Colonic mucosa (tissue), 4 donors: ENCODE data around the gene RBFOX2. TPM values are rescaled to one million over a fixed set of nuclear protein-coding genes. Genes with fewer than 3 reads are reported as not detected.
"Not testable (repeated sequence)": the region's sequence is repeated elsewhere in the genome, so short reads cannot be mapped to it uniquely, and the experiment has no call there.

Experiments used
- DNase-seq: peaks from one replicate; pipeline ENCODE4 v3.0.0-alpha.2; 2020
- H3K27ac ChIP-seq: fragments of 200-600 bp; one replicate; pipeline ENCODE4 v1.8.0; 2021
- H3K27me3 ChIP-seq: fragments of 200-600 bp; one replicate; pipeline ENCODE4 v1.8.0; 2021
- H3K36me3 ChIP-seq: fragments of 200-600 bp; one replicate; pipeline ENCODE4 v1.8.0; 2021
- H3K4me1 ChIP-seq: fragments of 200-600 bp; one replicate; pipeline ENCODE4 v1.8.0; 2021; ENCODE audit warnings: mild to moderate bottlenecking
- H3K4me3 ChIP-seq: fragments of 200-600 bp; one replicate; pipeline ENCODE4 v1.8.0; 2021
- H3K9ac ChIP-seq, 2 donors: one replicate each; pipeline ENCODE4 v1.7.0; 2013; ENCODE audit warnings: control low read depth in 2 of 2, low read depth in 2 of 2, low read length in 2 of 2
- H3K9me3 ChIP-seq: fragments of 200-600 bp; one replicate; pipeline ENCODE4 v1.8.0; 2021
- CTCF ChIP-seq: fragments of 200-600 bp; IDR thresholded peaks from one replicate; pipeline ENCODE4 v1.8.0; 2022; ENCODE audit warnings: antibody characterized with exemption, mild to moderate bottlenecking
- intact Hi-C: fragments of 100-400 bp; cut with DNase I; formaldehyde crosslinking; loops from one replicate; pipeline ENCODE4 v1.14.1; 2022
- total RNA-seq, 2 donors: library from RNA; stranded (reverse); fragmentation: NEBNext Ultra II Directional in 1 of 2; extraction: Animal tissue kit (Norgen Biotek cat#: 25700) in 1 of 2; gene quantifications; one replicate each; pipeline ENCODE4 v1.2.1, GENCODE V29; 2021
- donor health status: healthy.
- donor health status: DM: no; HTN: no; CAD: no.
- donor health status: DM: no; HTN: no; CAD: no.

RBFOX2 gene
- total RNA-seq, 2 donors from 2014 or later = 44.4 to 60.2 TPM

- Histone ChIP-seq H3K4me1 (no peaks in the 10 kb centered on the region), H3K9me3 (no peaks in the 10 kb centered on the region), H3K27me3 (no peaks in the 10 kb centered on the region), H3K36me3 (no peaks in the 10 kb centered on the region), H3K4me3 (no peak overlapping the region), H3K27ac (no peak overlapping the region), H3K9ac (no peak overlapping the region)
- intact Hi-C loops = loop anchor here (10.0 kb wide), 1 partner anchor 440 kb away; no protein-coding TSS in a partner anchor
- no peak for TF ChIP-seq CTCF
- no peak for DNase-seq
Observed at GRCh38 chr22:36064358-36064757, 35.7 kb upstream of the RBFOX2 start.

- Histone ChIP-seq H3K9me3 (no peaks in the 10 kb centered on the region), H3K36me3 (no peaks in the 10 kb centered on the region), H3K27ac (no peak overlapping the region), H3K9ac (no peak overlapping the region), H3K27me3 (no peaks in the 10 kb centered on the region), H3K4me3 (no peak overlapping the region), H3K4me1 (no peaks in the 10 kb centered on the region)
- DNase-seq = no peak
- no peak for TF ChIP-seq CTCF
- intact Hi-C loops = no loop called here
Observed at GRCh38 chr22:36056980-36057379, 28.4 kb upstream of the RBFOX2 start.

- no peaks in the 10 kb centered on the region for H3K9me3 ChIP-seq
- no peak overlapping the region for H3K9ac ChIP-seq
- H3K36me3 ChIP-seq = no peaks in the 10 kb centered on the region
- no peaks in the 10 kb centered on the region for H3K27me3 ChIP-seq
- intact Hi-C loops = no loop called here
- H3K4me3 ChIP-seq = no peak overlapping the region
- DNase-seq = no peak
- H3K27ac ChIP-seq = no peak overlapping the region
- H3K4me1 ChIP-seq = no peaks in the 10 kb centered on the region
- TF ChIP-seq CTCF = no peak
Observed at GRCh38 chr22:36055376-36056295, 27.0 kb upstream of the RBFOX2 start.

GRCh38 chr22:36054446-36054845, 25.8 kb upstream of the RBFOX2 start:
- DNase-seq, H3K4me3 ChIP-seq, intact Hi-C loops, H3K27me3 ChIP-seq, H3K9ac ChIP-seq, H3K9me3 ChIP-seq, H3K36me3 ChIP-seq, H3K4me1 ChIP-seq, H3K27ac ChIP-seq: not testable (repeated sequence)

GRCh38 chr22:36053242-36054147, 24.9 kb upstream of the RBFOX2 start:
- Histone ChIP-seq H3K4me1 (no peaks in the 10 kb centered on the region), H3K9ac (no peak overlapping the region), H3K27ac (no peak overlapping the region), H3K9me3 (no peaks in the 10 kb centered on the region), H3K4me3 (no peak overlapping the region), H3K36me3 (no peaks in the 10 kb centered on the region), H3K27me3 (no peaks in the 10 kb centered on the region)
- TF ChIP-seq CTCF = no peak
- intact Hi-C loops = no loop called here
- DNase-seq = no peak
